Suprapubic skin (tissue), 4 donors: ENCODE measurements around the gene KIAA1217.

Experiments
- EP300 ChIP-seq: sonication (generic); formaldehyde crosslinking; IDR thresholded peaks from one replicate; pipeline ENCODE4 v1.6.1; 2017; ENCODE audit warnings: antibody characterized with exemption
- POLR2A ChIP-seq, 2 donors: fragments of 450-650 bp; IDR thresholded peaks; one replicate each; pipeline ENCODE4 v1.6.1; 2017; ENCODE audit warnings: antibody characterized with exemption in 2 of 2, mild to moderate bottlenecking in 2 of 2, moderate library complexity in 2 of 2
- POLR2AphosphoS5 ChIP-seq, 3 donors: sonication (generic); formaldehyde crosslinking; IDR thresholded peaks; one replicate each; pipeline ENCODE4 v1.6.1; 2017; ENCODE audit warnings: antibody characterized with exemption in 3 of 3
- TF ChIP-seq, protein P1 (sequence below), 2 donors: fragments of 200-600 bp in 1 of 2; fragments of 450-650 bp in 1 of 2; sonication (generic) in 1 of 2; IDR thresholded peaks; one replicate each; pipeline ENCODE4 v1.5.1; 2016 to 2019; ENCODE audit warnings: antibody characterized with exemption in 2 of 2, mild to moderate bottlenecking in 1 of 2, moderate library complexity in 1 of 2

GRCh38 chr10:24446739-24447138, 237.8 kb downstream of the KIAA1217 start:
- TF ChIP-seq, protein P1, sequence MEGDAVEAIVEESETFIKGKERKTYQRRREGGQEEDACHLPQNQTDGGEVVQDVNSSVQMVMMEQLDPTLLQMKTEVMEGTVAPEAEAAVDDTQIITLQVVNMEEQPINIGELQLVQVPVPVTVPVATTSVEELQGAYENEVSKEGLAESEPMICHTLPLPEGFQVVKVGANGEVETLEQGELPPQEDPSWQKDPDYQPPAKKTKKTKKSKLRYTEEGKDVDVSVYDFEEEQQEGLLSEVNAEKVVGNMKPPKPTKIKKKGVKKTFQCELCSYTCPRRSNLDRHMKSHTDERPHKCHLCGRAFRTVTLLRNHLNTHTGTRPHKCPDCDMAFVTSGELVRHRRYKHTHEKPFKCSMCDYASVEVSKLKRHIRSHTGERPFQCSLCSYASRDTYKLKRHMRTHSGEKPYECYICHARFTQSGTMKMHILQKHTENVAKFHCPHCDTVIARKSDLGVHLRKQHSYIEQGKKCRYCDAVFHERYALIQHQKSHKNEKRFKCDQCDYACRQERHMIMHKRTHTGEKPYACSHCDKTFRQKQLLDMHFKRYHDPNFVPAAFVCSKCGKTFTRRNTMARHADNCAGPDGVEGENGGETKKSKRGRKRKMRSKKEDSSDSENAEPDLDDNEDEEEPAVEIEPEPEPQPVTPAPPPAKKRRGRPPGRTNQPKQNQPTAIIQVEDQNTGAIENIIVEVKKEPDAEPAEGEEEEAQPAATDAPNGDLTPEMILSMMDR (IDR thresholded peaks at IDR 0.05): no peak
- TF ChIP-seq POLR2A (IDR thresholded peaks at IDR 0.05) (no peak), POLR2AphosphoS5 (IDR thresholded peaks at IDR 0.05) (no peak), EP300 (no peak)
